CD14-positive monocyte (primary cell): ENCODE data around the gene LIX1L. TPM values are rescaled to one million over a fixed set of nuclear protein-coding genes. Genes with fewer than 3 reads are reported as not detected.

ENCODE experiments used
- DNase-seq, 3 donors: peaks; one replicate each; pipeline ENCODE4 v3.0.0-alpha.2; 2011 to 2022
- H2AFZ ChIP-seq: 2 replicates; pipeline ENCODE4 v1.6.0; 2012; ENCODE audit warnings: mild to moderate bottlenecking, low read depth, low read length, inconsistent platforms; ENCODE audit not compliant: insufficient read depth, poor library complexity, severe bottlenecking
- H3K27ac ChIP-seq, 2 donors: 1 replicate in 1 of 2; 2 replicates in 1 of 2; pipeline ENCODE4 v1.5.1; 2012 to 2013; ENCODE audit warnings: low read length in 2 of 2, control low read depth in 1 of 2, inconsistent platforms in 1 of 2, low read depth in 1 of 2, mild to moderate bottlenecking in 1 of 2
- H3K27me3 ChIP-seq, 2 donors: one replicate each; pipeline versions ENCODE4 v1.6.0 to v1.6.1; 2011 to 2013; ENCODE audit warnings: low read length in 2 of 2; ENCODE audit not compliant: control insufficient read depth in 2 of 2, insufficient read depth in 2 of 2
- H3K36me3 ChIP-seq, 2 donors: replicated peaks in 1 of 2; 1 replicate in 1 of 2; 2 replicates in 1 of 2; pipeline versions ENCODE4 v1.5.1 to v1.6.1; 2012 to 2013; ENCODE audit warnings: low read length in 2 of 2, control low read depth in 1 of 2, inconsistent platforms in 1 of 2, mild to moderate bottlenecking in 1 of 2; ENCODE audit not compliant: insufficient read depth in 2 of 2, control insufficient read depth in 1 of 2
- H3K4me1 ChIP-seq, 2 donors: 1 replicate in 1 of 2; 2 replicates in 1 of 2; pipeline versions ENCODE4 v1.5.1 to v1.6.1; 2012 to 2013; ENCODE audit warnings: low read length in 2 of 2, control low read depth in 1 of 2, inconsistent platforms in 1 of 2, mild to moderate bottlenecking in 1 of 2, moderate library complexity in 1 of 2; ENCODE audit not compliant: insufficient read depth in 2 of 2, control insufficient read depth in 1 of 2
- H3K4me2 ChIP-seq: replicated peaks from 2 replicates; pipeline ENCODE3; 2012; ENCODE audit warnings: low read length, moderate library complexity, mild to moderate bottlenecking; ENCODE audit not compliant: poor library complexity, severe bottlenecking; ENCODE audit errors: extremely low read depth
- H3K4me3 ChIP-seq, 3 experiments: fragments of 200-600 bp in 1 of 3; sonication (generic) in 1 of 3; replicated peaks in 1 of 3; 1 replicate in 2 of 3; 2 replicates in 1 of 3; pipeline ENCODE4 v1.5.1; 2011 to 2013; ENCODE audit warnings: low read length in 3 of 3, mild to moderate bottlenecking in 3 of 3, control low read depth in 2 of 3, low read depth in 2 of 3, inconsistent platforms in 1 of 3, moderate library complexity in 1 of 3
- H3K79me2 ChIP-seq: 2 replicates; pipeline ENCODE4 v1.6.0; 2012; ENCODE audit warnings: mild to moderate bottlenecking, control low read depth, inconsistent platforms, low read length, moderate library complexity; ENCODE audit not compliant: insufficient read depth
- H3K9ac ChIP-seq: 2 replicates; pipeline ENCODE4 v1.6.0; 2017; ENCODE audit warnings: low read length, mild to moderate bottlenecking; ENCODE audit not compliant: insufficient read depth, poor library complexity, severe bottlenecking
- H3K9me3 ChIP-seq, 2 donors: replicated peaks in 1 of 2; 1 replicate in 1 of 2; 2 replicates in 1 of 2; pipeline versions ENCODE4 v1.5.1 to v1.6.1; 2012 to 2013; ENCODE audit warnings: low read length in 2 of 2, control low read depth in 1 of 2; ENCODE audit not compliant: control insufficient read depth in 1 of 2, insufficient read depth in 1 of 2
- H4K20me1 ChIP-seq: 2 replicates; pipeline ENCODE4 v1.6.0; 2012; ENCODE audit warnings: mild to moderate bottlenecking, low read length, control low read depth, moderate library complexity; ENCODE audit not compliant: insufficient read depth
- H3K27ac Mint-ChIP-seq, 7 donors: one replicate each; pipeline ENCODE4 v1.8.0; 2020; ENCODE audit warnings: mild to moderate bottlenecking in 7 of 7, mixed read lengths in 7 of 7, moderate library complexity in 6 of 7, inconsistent platforms in 2 of 7
- H3K27me3 Mint-ChIP-seq, 3 donors: one replicate each; pipeline ENCODE4 v1.8.0; 2021 to 2022; ENCODE audit warnings: low read depth in 3 of 3, mild to moderate bottlenecking in 3 of 3, mixed read lengths in 3 of 3, moderate library complexity in 3 of 3, inconsistent platforms in 1 of 3
- H3K36me3 Mint-ChIP-seq, 2 donors: one replicate each; pipeline ENCODE4 v1.8.0; 2020; ENCODE audit warnings: mixed read lengths in 2 of 2, inconsistent platforms in 1 of 2, mild to moderate bottlenecking in 1 of 2
- H3K4me1 Mint-ChIP-seq: one replicate; pipeline ENCODE4 v1.8.0; 2020; ENCODE audit warnings: mild to moderate bottlenecking, mixed read lengths
- H3K4me3 Mint-ChIP-seq, 2 donors: one replicate each; pipeline ENCODE4 v1.8.0; 2020; ENCODE audit warnings: mild to moderate bottlenecking in 2 of 2, mixed read lengths in 2 of 2, moderate library complexity in 1 of 2
- H3K9me3 Mint-ChIP-seq, 7 donors: one replicate each; pipeline ENCODE4 v1.8.0; 2020 to 2022; ENCODE audit warnings: mixed read lengths in 7 of 7, mild to moderate bottlenecking in 6 of 7, moderate library complexity in 6 of 7, inconsistent platforms in 2 of 7
- WGBS: methylation state at CpG from one replicate; pipeline ENCODE4 v1.1.5; 2013; ENCODE audit warnings: missing lambda C conversion rate; ENCODE audit not compliant: insufficient coverage; 5-methylcytosine and 5-hydroxymethylcytosine counted together
- intact Hi-C, 2 donors: fragments of 100-400 bp; cut with micrococcal nuclease; formaldehyde crosslinking; loops; one replicate each; pipeline versions ENCODE4 v1.15.0 to v1.15.1; 2023
- polyA plus RNA-seq, 3 donors: library from polyadenylated mRNA; depleted of rRNA in 1 of 3; unstranded in 2 of 3; stranded (reverse) in 1 of 3; fragments of 300-500 nt in 2 of 3; fragments of >200 nt in 1 of 3; fragmentation: Illumina TruSeq in 2 of 3; gene quantifications; 1 replicate in 2 of 3; 2 replicates in 1 of 3; pipeline ENCODE4 v1.2.3, GENCODE V29; 2012 to 2021
- TF ChIP-seq, protein P1 (sequence below): fragments of 200-600 bp; IDR thresholded peaks from one replicate; pipeline ENCODE4 v1.8.0; 2022; ENCODE audit warnings: antibody characterized with exemption, mild to moderate bottlenecking

Gene LIX1L
- polyA plus RNA-seq, 3 donors = 6.3 to 13.6 (median 8.5) TPM

DNA sequence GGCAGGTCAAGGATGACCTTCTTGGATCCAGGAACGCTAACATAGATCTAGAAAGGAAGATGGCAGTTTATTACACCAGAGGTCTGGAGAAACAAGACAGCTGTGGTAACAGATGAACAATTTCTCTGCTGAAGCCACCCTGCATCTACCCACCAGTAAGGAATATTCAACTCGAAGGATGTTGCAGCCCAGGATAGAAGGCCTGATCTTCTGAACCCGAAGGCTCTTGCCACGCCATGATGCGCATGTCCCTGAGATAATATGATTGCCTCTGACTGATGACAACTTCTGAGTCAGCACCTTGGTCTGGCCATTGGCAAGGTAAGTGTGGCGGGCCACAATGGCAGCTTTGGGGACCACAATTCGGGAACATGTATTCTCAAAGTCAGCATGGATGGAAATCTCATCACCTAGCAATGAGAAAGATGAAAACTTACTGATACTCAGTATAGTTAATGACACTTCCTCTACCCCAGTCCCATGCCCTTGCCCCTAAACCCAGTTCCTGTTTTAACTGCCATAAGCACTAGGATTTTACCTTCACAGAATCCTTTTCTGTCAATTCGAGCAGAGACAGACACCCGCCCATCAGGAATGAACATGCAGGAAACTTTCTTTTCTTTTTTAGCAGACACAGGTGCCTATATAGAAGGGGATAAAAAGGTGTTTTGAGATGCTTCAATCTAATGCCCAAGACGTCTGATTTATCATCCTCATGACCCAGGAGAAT is 36.7 kb upstream of the LIX1L start:
- Mint-ChIP-seq H3K27me3 (peaks cover 0 to 3% (median 0%) of the 10 kb centered on the region in 3 donors), H3K4me1 (peaks cover 67% of the 10 kb centered on the region), H3K4me3 (peak overlapping the region; percentile 99 to 100), H3K9me3 (peaks cover 0 to 12% (median 2%) of the 10 kb centered on the region in 7 donors), H3K27ac (peak overlapping the region; percentile 78 to 99 (median 94)), H3K36me3 (peaks cover 42 to 45% of the 10 kb centered on the region in 2 donors)
- intact Hi-C loops = loop anchor here in 1 of 2 donors (5.0 kb wide), 1 partner anchor 32 kb away; the partner anchor contains the start of genes ANKRD34A and POLR3GL
- peak overlapping the region; percentile 87 to 100 (median 99) for H3K4me3 ChIP-seq
- peaks cover 79% of the 10 kb centered on the region for H3K79me2 ChIP-seq
- peaks cover 41 to 43% of the 10 kb centered on the region in 2 donors for H3K36me3 ChIP-seq
- H3K27ac ChIP-seq = peak overlapping the region; percentile 61 to 78
- peaks cover 35 to 48% of the 10 kb centered on the region in 2 donors for H3K4me1 ChIP-seq
- peak overlapping the region; percentile 78 for H3K9ac ChIP-seq
- WGBS = 1% methylated on average over 6 of the region's 10 CpGs
- peaks cover 65% of the 10 kb centered on the region for H4K20me1 ChIP-seq
- TF ChIP-seq, protein P1, sequence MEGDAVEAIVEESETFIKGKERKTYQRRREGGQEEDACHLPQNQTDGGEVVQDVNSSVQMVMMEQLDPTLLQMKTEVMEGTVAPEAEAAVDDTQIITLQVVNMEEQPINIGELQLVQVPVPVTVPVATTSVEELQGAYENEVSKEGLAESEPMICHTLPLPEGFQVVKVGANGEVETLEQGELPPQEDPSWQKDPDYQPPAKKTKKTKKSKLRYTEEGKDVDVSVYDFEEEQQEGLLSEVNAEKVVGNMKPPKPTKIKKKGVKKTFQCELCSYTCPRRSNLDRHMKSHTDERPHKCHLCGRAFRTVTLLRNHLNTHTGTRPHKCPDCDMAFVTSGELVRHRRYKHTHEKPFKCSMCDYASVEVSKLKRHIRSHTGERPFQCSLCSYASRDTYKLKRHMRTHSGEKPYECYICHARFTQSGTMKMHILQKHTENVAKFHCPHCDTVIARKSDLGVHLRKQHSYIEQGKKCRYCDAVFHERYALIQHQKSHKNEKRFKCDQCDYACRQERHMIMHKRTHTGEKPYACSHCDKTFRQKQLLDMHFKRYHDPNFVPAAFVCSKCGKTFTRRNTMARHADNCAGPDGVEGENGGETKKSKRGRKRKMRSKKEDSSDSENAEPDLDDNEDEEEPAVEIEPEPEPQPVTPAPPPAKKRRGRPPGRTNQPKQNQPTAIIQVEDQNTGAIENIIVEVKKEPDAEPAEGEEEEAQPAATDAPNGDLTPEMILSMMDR = no peak
- peak in 2 of 3 donors; percentile 45 to 56 for DNase-seq
- H2AFZ ChIP-seq = no peak overlapping the region
- H3K27me3 ChIP-seq = no peaks in the 10 kb centered on the region
- peak overlapping the region; percentile 97 for H3K4me2 ChIP-seq
- no peaks in the 10 kb centered on the region for H3K9me3 ChIP-seq

DNA sequence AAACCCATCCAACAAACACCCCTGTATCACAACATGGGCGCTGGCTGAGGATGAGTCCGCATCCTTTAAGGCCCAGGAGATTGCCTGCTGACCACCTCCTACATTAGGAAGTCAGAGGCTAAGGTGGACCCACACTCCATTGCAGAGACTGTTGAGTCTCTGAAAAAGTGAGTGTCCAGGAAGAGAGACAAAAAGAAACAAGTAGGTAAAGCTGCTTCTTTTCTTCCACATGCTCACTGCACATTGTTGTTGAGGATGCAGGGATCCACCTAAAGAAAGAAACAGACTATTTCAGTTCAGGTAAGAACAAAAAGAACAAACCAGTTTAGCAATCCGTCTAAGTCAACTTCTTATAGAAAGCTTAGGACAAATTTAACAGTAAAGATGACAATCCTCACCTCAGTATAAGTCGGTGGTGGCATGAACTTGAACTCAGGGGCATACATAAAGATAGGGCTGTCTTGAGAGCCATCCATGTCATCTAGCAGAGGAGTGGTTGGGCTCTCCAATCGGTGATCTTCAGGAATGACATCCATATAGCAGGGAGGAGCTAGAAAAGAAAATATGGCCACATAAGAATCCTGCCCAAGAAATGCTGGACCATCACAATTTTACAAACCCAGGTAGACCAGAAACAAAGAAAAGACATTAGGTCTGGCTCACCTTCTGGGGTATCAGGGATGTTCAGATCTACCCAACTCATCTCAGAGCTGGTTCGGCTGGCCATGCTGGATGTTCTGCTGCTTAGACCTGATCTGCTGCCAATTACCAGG is 36.0 kb upstream of the LIX1L start:
- H3K4me2 ChIP-seq = peak overlapping the region; percentile 97
- no peaks in the 10 kb centered on the region for H3K9me3 ChIP-seq
- H4K20me1 ChIP-seq = peaks cover 65% of the 10 kb centered on the region
- peak overlapping the region; percentile 78 for H3K9ac ChIP-seq
- peaks cover 72% of the 10 kb centered on the region for H3K79me2 ChIP-seq
- H3K27me3 ChIP-seq = no peaks in the 10 kb centered on the region
- WGBS = 0% methylated on average over 1 of the region's 6 CpGs
- TF ChIP-seq, protein P1 = no peak
- peak overlapping the region; percentile 99 to 100 for H3K4me3 Mint-ChIP-seq
- peaks cover 42 to 45% of the 10 kb centered on the region in 2 donors for H3K36me3 Mint-ChIP-seq
- H3K4me1 ChIP-seq = peaks cover 30 to 42% of the 10 kb centered on the region in 2 donors
- H3K27ac ChIP-seq = peak overlapping the region; percentile 61 to 78
- intact Hi-C loops = no loop called here
- peaks cover 0 to 9% (median 2%) of the 10 kb centered on the region in 7 donors for H3K9me3 Mint-ChIP-seq
- H3K27me3 Mint-ChIP-seq = peaks cover 0 to 3% (median 0%) of the 10 kb centered on the region in 3 donors
- peak overlapping the region; percentile 78 to 99 (median 94) for H3K27ac Mint-ChIP-seq
- peaks cover 68% of the 10 kb centered on the region for H3K4me1 Mint-ChIP-seq
- H3K36me3 ChIP-seq = peaks cover 41 to 43% of the 10 kb centered on the region in 2 donors
- DNase-seq = no peak
- H2AFZ ChIP-seq = no peak overlapping the region
- H3K4me3 ChIP-seq = peak overlapping the region; percentile 87 to 100 (median 99)
